GM08714 (cell line): ENCODE data around the gene CCDC188.

ENCODE experiments used
- H3K4me3 ChIP-seq: fragments of 200-500 bp; sonication (Bioruptor generic); 2 replicates; pipeline ENCODE4 v1.5.1; 2014; ENCODE audit warnings: mild to moderate bottlenecking, low read length, inconsistent platforms
- ZNF274 ChIP-seq: IDR thresholded peaks from 2 replicates; pipeline ENCODE4 v1.6.1; 2012; ENCODE audit warnings: mild to moderate bottlenecking, low read depth, low read length

Gene CCDC188

DNA sequence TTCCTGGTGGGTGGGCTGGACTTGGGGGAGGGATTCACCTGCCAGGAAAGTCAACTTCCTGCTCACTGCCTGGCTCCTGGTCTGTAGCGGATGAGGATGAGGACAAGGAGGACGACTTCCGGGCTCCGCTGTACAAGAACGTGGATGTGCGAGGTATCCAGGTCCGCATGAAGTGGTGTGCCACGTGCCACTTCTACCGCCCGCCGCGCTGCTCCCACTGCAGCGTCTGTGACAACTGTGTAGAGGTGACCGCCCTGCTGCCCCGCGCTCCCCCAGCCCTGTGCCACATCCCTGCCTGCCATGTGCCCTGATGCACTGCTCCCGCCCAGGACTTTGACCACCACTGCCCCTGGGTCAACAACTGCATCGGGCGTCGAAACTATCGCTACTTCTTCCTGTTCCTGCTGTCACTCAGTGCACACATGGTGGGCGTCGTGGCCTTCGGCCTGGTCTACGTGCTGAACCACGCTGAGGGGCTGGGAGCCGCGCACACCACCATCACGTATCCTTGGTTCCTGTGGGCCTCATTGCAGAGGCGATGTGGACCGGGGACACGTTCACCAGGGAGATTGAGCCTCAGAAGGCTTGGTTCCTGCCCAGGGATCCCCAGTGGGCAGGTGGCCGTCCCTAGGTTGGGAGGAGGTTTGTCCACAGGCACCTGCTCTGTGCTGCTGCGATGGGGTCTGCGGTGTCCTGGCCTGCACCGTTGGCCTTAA lies 11.3 kb downstream of the CCDC188 start:
- H3K4me3 ChIP-seq: no peak overlapping the region
- TF ChIP-seq ZNF274: no peak

DNA sequence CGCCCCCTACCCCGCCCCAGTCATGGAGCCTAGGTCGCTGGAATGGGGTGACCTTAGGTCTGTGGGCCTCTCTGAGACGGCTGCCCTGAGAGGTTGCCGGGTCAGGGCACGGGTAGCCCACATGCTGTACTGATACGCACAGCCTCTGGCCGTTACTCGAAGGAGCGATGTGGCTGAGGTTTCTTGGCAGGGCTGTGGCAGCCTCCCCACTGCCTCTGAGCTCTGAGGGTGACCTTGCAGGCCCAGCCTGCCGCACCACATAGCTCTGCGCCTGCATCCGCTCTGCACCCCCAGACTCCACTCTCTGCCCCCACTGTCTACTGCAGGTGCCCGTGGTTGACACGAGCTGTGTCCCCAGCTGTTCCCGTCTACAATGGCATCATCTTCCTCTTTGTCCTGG lies 12.0 kb downstream of the CCDC188 start:
- TF ChIP-seq ZNF274: no peak
- H3K4me3 ChIP-seq: no peak overlapping the region

DNA sequence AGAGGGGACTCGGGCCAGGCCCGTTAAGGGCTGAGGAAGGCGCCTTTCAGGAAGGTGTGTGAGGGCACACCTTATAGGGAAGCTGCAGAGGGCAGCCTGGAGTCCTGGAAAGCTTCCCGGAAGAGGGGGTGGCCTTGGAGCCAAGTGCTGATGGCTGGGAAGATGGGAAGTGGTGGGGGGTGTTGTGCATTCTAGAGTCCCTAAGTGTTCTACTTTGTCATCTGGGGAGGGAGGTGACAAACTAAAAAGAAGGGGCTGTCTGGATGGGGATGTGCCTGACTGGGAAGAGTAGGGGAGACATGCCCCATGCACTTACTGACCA lies 12.5 kb downstream of the CCDC188 start:
- TF ChIP-seq ZNF274: no peak
- H3K4me3 ChIP-seq: no peak overlapping the region

DNA sequence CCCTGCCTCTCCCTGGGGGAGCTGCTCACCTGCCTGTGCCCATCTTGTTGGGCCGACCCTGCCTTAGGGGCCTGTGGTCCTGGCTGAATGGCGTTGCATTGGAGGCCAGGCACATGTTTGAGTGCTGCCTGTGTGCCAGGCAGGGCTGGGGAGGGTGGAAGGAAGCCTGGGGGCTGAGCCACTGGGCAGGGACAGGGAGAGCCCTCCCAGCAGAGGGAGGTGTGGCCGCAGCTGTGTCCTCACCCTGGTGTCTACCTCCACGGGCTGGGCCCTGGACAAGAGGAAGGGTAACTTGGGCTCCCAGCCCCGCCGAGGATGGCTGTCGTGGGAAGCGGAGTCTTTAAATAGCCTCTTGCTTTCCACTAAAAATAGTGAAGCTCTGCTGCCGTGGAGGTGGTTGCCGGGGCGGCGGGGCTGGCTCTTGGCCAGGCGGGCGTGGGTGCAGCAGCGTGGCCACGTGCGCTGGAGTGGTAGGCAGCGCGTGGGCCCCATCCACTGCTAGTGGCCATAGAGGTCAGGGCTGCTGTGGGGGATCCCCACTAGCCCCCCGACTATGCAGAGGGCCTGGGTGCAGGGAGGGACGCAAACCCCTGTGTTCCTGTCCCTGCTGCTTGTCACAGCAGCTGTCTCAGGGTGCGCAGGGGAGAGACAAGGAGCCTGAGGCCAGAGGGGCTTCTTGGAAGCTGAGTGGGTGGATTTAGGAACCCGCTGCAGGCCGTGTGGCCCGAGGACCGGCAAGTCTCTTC lies 13.0 kb downstream of the CCDC188 start:
- no peak for TF ChIP-seq ZNF274
- H3K4me3 ChIP-seq: no peak overlapping the region

DNA sequence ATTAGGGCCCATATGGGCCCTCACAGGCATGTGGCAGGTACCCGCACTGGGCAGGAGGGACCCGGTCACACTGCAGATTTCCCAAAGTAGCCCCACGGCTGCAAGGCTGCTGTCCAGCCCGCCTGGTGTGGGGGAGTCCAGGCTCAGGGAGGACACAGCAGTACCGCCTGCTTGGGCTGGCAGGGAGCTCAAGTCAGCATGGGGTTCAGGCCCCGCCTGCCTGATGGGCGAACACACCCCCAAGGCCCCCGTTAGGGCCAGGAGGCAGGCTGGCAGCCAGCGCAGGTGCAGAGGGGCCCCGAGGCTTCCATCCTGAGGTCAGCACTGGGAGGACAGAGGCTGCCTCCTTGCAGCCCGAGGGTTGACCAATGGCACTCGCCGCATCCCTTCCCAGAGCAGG lies 13.7 kb downstream of the CCDC188 start:
- H3K4me3 ChIP-seq: no peak overlapping the region
- no peak for TF ChIP-seq ZNF274

DNA sequence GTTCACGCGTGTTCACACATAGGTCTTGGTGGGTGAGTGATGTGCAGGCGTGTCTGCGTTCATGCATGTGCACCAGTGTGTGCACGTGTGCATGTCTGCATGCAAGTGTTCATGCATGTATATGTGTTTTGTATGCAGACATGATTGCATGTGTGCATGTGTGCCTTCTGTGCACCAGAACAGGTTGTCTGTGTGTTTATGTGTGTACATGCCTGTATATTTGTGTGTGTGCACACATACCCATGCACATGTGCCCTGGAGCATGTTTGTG lies 14.3 kb downstream of the CCDC188 start:
- no peak overlapping the region for H3K4me3 ChIP-seq
- TF ChIP-seq ZNF274: no peak

DNA sequence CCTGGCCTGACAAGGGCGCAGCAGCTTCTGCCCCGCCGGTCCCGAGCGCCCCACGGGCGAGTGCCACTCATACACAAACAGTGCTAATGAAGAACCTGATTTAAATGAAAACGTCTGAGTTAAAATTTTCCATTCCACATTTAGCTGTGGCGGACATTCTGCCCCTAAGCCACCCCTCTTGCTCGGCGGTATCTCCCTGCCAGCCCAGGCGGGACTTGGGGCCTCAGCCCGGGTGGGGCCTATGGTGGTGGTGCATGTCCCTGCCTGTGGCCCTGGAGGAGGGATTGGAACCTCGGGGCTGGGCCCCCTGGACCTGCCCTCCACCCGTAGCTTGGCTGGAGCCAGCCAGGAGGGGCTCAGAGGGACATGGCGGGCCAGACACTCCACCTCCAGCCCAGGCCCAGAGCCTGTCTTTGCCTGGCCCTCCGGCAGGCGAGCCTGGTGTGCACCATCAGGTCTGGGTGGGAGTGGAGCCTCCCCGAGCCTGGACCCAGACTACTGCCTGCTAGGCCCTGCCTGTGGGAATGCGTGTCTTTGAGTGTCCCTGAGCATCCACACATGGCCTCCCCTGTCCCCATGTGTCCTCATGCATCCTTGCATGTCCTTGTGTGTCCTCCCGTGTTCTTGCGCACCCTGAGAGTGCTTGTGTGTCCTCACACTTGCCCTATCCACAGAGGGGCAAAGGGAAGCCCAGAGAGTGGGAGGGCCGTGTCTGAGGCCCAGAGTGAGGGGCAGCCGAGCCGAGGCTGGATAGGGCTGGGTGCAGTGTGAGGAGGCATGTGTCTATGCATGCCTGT lies 14.9 kb downstream of the CCDC188 start:
- TF ChIP-seq ZNF274: no peak
- no peak overlapping the region for H3K4me3 ChIP-seq

DNA sequence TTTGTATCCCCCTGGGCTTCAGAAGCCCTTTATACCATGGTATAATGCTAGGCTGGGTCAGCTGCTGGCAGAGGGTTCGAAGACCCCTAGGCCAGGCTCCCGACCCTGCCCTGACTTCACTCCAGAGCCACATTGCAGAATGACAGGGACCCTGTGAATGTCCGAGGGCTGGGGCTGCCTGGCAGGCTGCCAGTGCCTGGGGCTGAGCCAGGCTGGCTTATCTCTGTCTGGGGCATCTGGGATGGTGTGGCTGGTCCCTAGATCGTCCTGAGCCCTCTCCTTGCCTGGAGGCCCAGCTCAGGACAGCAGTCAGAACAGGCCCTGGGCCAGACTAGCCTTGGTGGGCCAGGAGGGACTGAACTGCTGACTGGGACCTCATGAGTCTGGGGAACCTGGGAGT lies 15.6 kb downstream of the CCDC188 start:
- TF ChIP-seq ZNF274: no peak

DNA sequence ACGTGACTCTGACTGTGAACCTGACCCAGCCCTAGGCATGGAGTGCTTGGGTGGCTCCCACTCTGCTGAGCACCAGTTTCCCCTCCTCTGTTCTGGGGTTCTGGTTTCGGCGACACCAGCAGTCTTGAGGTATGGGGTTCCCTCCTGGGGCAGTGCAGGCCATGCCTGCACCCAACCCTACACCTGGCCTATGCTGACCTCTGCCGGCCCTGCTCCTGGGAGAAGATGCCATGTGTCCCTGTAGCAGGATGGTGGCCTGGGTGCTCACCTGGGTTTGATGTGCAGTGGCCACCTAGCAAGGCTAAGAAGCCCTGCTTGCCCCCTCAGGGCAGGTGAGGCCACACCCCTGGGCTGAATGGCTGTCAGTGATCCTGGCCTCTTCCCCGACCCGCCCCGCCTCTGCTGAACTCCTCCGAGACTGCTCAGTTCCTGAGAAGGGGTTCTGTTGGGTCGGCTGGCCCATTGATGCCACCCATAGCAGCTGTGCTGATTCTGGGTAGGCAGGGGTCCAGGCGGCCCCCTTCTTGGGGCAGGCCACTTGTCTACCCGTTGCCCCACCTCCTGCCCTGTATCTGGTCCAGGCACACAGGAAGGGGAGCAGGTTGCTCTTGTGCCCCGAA lies 16.8 kb downstream of the CCDC188 start:
- no peak overlapping the region for H3K4me3 ChIP-seq
- TF ChIP-seq ZNF274: no peak

More for the DNA sequence above, 15.6 kb downstream of the CCDC188 start:
- H3K4me3 ChIP-seq: no peak overlapping the region

DNA sequence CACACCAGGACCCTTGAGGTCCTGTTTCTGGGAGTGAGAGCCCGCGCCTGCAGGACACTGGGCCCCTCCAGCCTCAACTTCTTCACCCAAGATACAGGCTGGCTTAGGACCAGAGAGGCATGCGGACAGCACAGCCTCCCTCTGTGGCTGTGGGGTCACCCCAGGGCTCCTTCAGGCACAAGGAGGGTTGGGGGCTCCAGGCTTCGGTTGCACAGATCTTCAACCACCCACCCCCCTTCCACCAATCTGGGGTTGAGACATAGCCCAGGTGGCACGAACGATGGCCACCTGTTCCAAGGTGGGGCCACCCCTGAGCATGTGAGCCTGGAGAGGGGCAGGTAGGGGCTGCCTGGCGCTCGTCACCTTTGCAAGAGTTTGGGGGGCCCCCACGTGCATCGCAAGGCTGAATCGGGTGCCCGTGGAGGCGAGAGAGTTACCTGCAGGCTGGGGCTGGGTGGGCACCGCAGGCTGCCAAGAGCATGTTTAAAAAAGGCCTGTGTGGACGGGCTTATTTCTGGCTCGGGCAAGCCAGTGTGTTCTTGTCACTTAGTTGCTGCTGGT lies 18.1 kb downstream of the CCDC188 start:
- no peak for TF ChIP-seq ZNF274

DNA sequence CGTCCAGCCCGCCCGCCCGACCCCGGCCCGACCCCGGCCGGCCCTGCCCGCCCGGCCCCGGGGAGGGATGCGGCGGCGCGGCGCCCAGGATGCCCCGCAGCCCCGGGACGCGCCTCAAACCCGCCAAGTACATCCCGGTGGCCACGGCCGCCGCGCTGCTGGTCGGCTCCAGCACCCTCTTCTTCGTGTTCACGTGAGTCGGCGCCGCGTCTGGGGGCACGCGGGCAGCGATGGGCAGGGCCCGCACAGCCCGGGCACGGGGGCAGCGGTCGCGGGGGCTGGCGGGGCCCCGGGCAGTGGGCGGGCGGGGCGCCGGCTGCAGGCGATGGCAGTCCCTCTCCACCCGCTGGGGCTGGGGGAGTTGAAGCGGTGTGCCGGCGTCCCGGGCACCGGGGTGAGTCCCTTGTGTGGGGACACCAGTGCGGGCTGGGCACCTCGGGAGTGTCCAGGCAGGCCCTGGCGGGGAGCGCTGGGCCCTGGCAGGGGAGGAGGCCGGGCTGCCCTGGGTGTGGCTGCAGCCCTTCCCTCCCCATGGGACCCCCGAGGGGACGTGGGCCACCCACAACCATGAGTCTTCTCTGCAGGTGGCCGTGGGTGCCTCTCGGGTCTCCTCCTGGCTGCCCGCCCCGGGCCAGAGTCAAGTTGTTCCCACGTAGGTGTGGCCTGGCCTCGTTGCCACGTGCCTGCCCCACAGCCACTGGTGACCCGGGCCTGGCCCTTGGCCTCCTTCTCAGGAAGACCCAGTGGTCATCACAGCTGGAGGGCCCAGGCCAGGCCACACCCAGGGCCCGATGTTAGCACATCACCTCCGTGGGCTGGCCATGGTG lies 18.8 kb downstream of the CCDC188 start:
- H3K4me3 ChIP-seq: peak overlapping the region; percentile 67
- TF ChIP-seq ZNF274: no peak

More for the DNA sequence above, 18.1 kb downstream of the CCDC188 start:
- H3K4me3 ChIP-seq: peak overlapping the region; percentile 67; the same call in 1 of the 2 replicates

DNA sequence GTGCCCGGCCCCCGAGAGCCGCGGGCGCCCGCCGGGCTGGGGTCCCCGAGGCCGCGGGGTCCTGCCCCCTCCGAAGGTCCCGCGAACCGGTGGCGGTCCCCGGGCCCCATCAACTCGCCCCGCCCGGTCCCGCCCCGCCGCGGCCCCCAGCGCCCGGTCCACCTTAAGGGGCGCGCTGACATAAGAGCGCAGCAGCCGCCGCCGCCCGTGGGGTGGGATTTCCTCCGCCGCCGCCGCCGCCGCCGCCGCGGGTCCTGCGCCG lies 19.3 kb downstream of the CCDC188 start, which contains the start of gene ZDHHC8:
TSS of gene ZDHHC8 (plus strand) at position 208 of the 262 bp plus-strand sequence. CDS start 144 bp downstream, outside the sequence.
- TF ChIP-seq ZNF274: no peak
- peak within 1 kb of the TSS; percentile 67 for H3K4me3 ChIP-seq
